Gastrocnemius medialis (tissue), 4 donors: ENCODE results near the gene AKAP13. TPM values are rescaled to one million over a fixed set of nuclear protein-coding genes. Genes with fewer than 3 reads are reported as not detected.

ENCODE experiments used
- ATAC-seq, 2 donors: fragments of 150-250 bp; one replicate each; pipeline ENCODE4 v1.9.1; 2016
- DNase-seq, 2 donors: peaks; one replicate each; pipeline ENCODE4 v3.0.0-alpha.2; 2019
- H3K27ac ChIP-seq, 4 donors: fragments of 200-600 bp; sonication (generic); 1 replicate in 1 of 4; 2 replicates in 3 of 4; pipeline ENCODE4 v1.5.1; 2016 to 2018; ENCODE audit warnings: mild to moderate bottlenecking in 2 of 4, moderate library complexity in 1 of 4
- H3K27me3 ChIP-seq, 3 donors: fragments of 200-600 bp; sonication (generic) in 2 of 3; 1 replicate in 1 of 3; 2 replicates in 2 of 3; pipeline versions ENCODE4 v1.5.1 to v1.6.0; 2016 to 2019; ENCODE audit warnings: mild to moderate bottlenecking in 1 of 3, moderate library complexity in 1 of 3
- H3K36me3 ChIP-seq, 2 donors: fragments of 200-600 bp; sonication (generic) in 1 of 2; one replicate each; pipeline ENCODE4 v1.5.1; 2017 to 2018
- H3K4me1 ChIP-seq, 2 donors: fragments of 200-600 bp; sonication (generic) in 1 of 2; one replicate each; pipeline ENCODE4 v1.5.1; 2016 to 2017; ENCODE audit warnings: mild to moderate bottlenecking in 2 of 2
- H3K4me3 ChIP-seq, 4 donors: fragments of 200-600 bp; sonication (generic) in 3 of 4; 1 replicate in 1 of 4; 2 replicates in 3 of 4; pipeline ENCODE4 v1.5.1; 2016 to 2019; ENCODE audit warnings: mild to moderate bottlenecking in 2 of 4
- H3K9me3 ChIP-seq, 3 donors: fragments of 200-600 bp; sonication (generic) in 2 of 3; 1 replicate in 1 of 3; 2 replicates in 2 of 3; pipeline ENCODE4 v1.5.1; 2016 to 2019
- POLR2A ChIP-seq, 2 donors: fragments of 450-650 bp; IDR thresholded peaks; one replicate each; pipeline ENCODE4 v1.6.1; 2017; ENCODE audit warnings: antibody characterized with exemption in 2 of 2, mild to moderate bottlenecking in 2 of 2, moderate library complexity in 2 of 2
- in situ Hi-C, 4 donors: fragments of 200-750 bp; cut with MboI; loops; one replicate each; pipeline versions ENCODE4 v1.15.0 to v1.8.0; 2017; ENCODE audit warnings: low sequenced_read_pairs in 4 of 4
- intact Hi-C: fragments of 100-400 bp; cut with DNase I; formaldehyde crosslinking; loops from one replicate; pipeline ENCODE4 v1.15.1; 2023; ENCODE audit warnings: low total_unique reads
- total RNA-seq, 4 donors: library from RNA; depleted of rRNA; stranded (reverse); fragments of >200 nt; gene quantifications; one replicate each; pipeline versions ENCODE4 v1.1.0 to v1.2.3, GENCODE V29; 2016
- TF ChIP-seq, protein P1 (sequence below), 5 experiments: fragments of 450-650 bp in 3 of 5; fragments of 200-600 bp in 2 of 5; sonication (generic) in 2 of 5; IDR thresholded peaks in 4 of 5; conservative IDR thresholded peaks in 1 of 5; 1 replicate in 4 of 5; 2 replicates in 1 of 5; pipeline ENCODE4 v1.5.1; 2016 to 2019; ENCODE audit warnings: antibody characterized with exemption in 5 of 5, mild to moderate bottlenecking in 3 of 5, moderate library complexity in 3 of 5

The AKAP13 gene
- total RNA-seq, 4 donors from 2014 or later, result 127 to 481 (median 172) TPM

GRCh38 chr15:85633859-85634258 lies 253.5 kb downstream of the AKAP13 start:
- DNase-seq, result no peak
- Histone ChIP-seq H3K9me3 (no peaks in the 10 kb centered on the region), H3K4me3 (no peak overlapping the region), H3K4me1 (peaks cover 52 to 58% of the 10 kb centered on the region in 2 donors), H3K27ac (peak overlapping the region in 1 of 4 donors; percentile 35), H3K27me3 (no peaks in the 10 kb centered on the region), H3K36me3 (no peaks in the 10 kb centered on the region)
- intact Hi-C loops (no loop called here), in situ Hi-C loops (no loop called here)
- no peak for ATAC-seq
- no peak for TF ChIP-seq POLR2A (IDR thresholded peaks at IDR 0.05)
- TF ChIP-seq, protein P1, sequence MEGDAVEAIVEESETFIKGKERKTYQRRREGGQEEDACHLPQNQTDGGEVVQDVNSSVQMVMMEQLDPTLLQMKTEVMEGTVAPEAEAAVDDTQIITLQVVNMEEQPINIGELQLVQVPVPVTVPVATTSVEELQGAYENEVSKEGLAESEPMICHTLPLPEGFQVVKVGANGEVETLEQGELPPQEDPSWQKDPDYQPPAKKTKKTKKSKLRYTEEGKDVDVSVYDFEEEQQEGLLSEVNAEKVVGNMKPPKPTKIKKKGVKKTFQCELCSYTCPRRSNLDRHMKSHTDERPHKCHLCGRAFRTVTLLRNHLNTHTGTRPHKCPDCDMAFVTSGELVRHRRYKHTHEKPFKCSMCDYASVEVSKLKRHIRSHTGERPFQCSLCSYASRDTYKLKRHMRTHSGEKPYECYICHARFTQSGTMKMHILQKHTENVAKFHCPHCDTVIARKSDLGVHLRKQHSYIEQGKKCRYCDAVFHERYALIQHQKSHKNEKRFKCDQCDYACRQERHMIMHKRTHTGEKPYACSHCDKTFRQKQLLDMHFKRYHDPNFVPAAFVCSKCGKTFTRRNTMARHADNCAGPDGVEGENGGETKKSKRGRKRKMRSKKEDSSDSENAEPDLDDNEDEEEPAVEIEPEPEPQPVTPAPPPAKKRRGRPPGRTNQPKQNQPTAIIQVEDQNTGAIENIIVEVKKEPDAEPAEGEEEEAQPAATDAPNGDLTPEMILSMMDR (IDR thresholded peaks at IDR 0.05 in 4 of 5, conservative IDR thresholded peaks at IDR 0.05 in 1 of 5), result no peak

DNA sequence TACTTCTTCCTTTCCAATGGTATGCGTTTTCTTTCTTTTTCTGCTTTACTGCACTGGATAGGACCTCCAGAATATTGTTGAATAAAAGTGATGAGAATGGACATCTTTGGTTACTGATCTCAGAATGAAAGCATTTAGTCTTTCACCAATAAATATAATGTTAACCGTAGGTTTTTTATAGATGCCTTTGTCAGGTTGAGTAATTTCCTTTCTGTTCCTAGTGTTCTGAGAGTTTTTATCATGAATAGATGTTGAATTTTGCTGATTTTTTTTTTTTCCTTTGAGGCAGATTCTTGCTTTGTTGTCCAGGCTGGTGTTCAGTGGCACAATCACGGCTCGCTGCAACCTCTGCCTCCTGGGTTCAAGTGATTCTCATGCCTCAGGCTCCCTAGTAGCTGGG lies 255.9 kb downstream of the AKAP13 start:
- H3K27ac ChIP-seq, result peak overlapping the region in 1 of 4 donors; percentile 24
- in situ Hi-C loops (no loop called here), intact Hi-C loops (no loop called here)
- no peak for TF ChIP-seq POLR2A (IDR thresholded peaks at IDR 0.05)
- TF ChIP-seq, protein P1 (IDR thresholded peaks at IDR 0.05 in 4 of 5, conservative IDR thresholded peaks at IDR 0.05 in 1 of 5), result no peak
- no peak for ATAC-seq
- no peak for DNase-seq
- peaks cover 0 to 10% of the 10 kb centered on the region in 2 donors for H3K36me3 ChIP-seq
- no peaks in the 10 kb centered on the region for H3K9me3 ChIP-seq
- peaks cover 65 to 66% of the 10 kb centered on the region in 2 donors for H3K4me1 ChIP-seq
- H3K4me3 ChIP-seq, result no peak overlapping the region
- H3K27me3 ChIP-seq, result no peaks in the 10 kb centered on the region

DNA sequence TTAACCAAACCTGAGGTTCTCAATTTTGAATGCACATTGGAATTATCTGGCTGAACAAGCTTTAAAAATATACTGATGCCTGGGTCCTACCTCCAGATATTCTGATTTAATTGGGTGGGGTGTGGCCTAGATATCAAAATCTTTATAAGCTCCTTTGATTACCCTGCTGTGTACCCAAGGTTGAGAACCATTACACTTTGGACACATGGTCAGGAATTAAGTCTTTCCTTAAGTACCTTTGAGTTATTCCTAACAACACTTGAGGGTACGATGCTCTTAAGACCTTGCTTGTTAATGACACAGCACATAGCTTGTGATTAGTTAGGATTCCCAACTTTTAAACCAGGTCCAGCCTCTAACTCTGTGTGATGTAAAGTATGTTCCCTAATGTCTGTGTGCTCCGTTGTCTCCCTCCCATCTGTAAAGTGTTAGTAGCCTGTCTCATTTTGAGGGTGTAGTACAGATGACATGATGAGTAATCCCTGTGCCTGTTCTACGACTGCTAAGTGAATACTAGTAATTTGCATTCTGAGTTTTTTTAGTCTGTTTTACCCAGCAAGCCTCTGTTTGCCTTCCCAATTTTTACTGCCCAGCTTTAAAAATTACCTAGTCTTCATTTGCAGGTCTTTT lies 259.5 kb downstream of the AKAP13 start:
- DNase-seq (no peak), ATAC-seq (no peak)
- peak overlapping the region; percentile 6 to 71 (median 49) for H3K27ac ChIP-seq
- no peak for TF ChIP-seq POLR2A (IDR thresholded peaks at IDR 0.05)
- no peaks in the 10 kb centered on the region for H3K27me3 ChIP-seq
- intact Hi-C loops, result no loop called here
- peaks cover 0 to 10% of the 10 kb centered on the region in 2 donors for H3K36me3 ChIP-seq
- H3K9me3 ChIP-seq, result no peaks in the 10 kb centered on the region
- H3K4me3 ChIP-seq, result no peak overlapping the region
- in situ Hi-C loops, result no loop called here
- H3K4me1 ChIP-seq, result peaks cover 70 to 83% of the 10 kb centered on the region in 2 donors

DNA sequence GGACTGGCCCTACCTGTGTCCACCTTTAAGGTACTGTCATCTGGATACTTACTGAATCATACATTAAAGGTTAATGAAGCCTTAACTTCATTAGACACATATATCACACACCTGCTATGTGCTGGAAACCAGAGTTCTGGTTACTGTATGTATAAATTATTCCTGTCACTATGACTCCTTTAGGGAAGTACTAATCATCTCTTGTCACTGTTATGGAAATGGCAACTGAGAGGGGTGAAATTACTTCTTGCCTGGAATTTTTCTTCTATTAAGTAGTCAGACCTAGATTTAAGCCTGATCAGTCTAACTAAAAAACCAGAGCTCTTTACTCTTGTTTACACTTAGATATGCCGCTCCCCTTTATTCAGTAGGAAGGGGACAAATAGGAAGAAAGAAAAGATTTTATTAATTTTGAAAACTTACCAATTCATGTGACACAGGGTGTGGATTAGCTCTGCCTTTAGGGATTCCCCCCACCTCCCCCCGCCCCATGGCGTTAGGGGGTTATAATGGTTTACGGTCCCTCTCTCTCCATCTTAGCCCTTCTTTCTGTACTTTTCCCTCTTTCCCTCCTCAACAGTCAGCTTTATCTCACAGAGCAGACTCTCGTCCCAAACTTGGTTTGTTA lies 261.8 kb downstream of the AKAP13 start:
- H3K27me3 ChIP-seq, result no peaks in the 10 kb centered on the region
- peaks cover 0 to 24% of the 10 kb centered on the region in 2 donors for H3K36me3 ChIP-seq
- H3K9me3 ChIP-seq, result no peaks in the 10 kb centered on the region
- peak overlapping the region; percentile 23 to 39 (median 33) for H3K4me3 ChIP-seq
- ATAC-seq, result peak; percentile 29 to 30
- TF ChIP-seq POLR2A (IDR thresholded peaks at IDR 0.05), result no peak
- TF ChIP-seq, protein P1 (IDR thresholded peaks at IDR 0.05 in 4 of 5, conservative IDR thresholded peaks at IDR 0.05 in 1 of 5), result no peak
- in situ Hi-C loops, result no loop called here
- intact Hi-C loops, result no loop called here
- peaks cover 65 to 73% of the 10 kb centered on the region in 2 donors for H3K4me1 ChIP-seq
- peak overlapping the region; percentile 68 to 85 (median 80) for H3K27ac ChIP-seq
- DNase-seq, result no peak

DNA sequence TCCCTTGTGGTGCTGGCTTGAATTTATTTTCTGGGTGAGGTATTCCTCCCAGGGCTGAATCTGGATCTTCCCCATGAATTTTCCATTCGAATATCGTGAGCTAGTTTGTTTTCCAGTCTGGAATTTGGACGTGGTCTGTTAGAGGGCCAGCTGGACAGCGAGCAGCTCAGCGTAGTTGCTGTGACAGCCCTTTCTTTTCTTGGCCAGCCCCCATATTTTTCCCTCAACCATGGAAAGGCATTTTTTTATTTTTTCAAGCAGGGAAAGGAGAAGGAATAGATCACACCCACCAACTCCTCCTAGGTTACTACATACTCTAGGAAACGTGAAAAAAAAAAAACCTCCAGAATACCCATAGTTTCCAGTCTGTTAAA lies 262.3 kb downstream of the AKAP13 start:
- in situ Hi-C loops (no loop called here), intact Hi-C loops (no loop called here)
- no peaks in the 10 kb centered on the region for H3K9me3 ChIP-seq
- ATAC-seq (peak; percentile 71 to 78), DNase-seq (peak; percentile 32 to 64)
- peaks cover 0 to 27% of the 10 kb centered on the region in 2 donors for H3K36me3 ChIP-seq
- H3K27ac ChIP-seq, result peak overlapping the region; percentile 68 to 85 (median 80)
- TF ChIP-seq, protein P1 (IDR thresholded peaks at IDR 0.05 in 4 of 5, conservative IDR thresholded peaks at IDR 0.05 in 1 of 5), result no peak
- TF ChIP-seq POLR2A (IDR thresholded peaks at IDR 0.05), result peak in 1 of 2 donors; percentile 25
- H3K4me3 ChIP-seq, result peak overlapping the region; percentile 23 to 39 (median 33)
- peaks cover 65 to 68% of the 10 kb centered on the region in 2 donors for H3K4me1 ChIP-seq
- H3K27me3 ChIP-seq, result no peaks in the 10 kb centered on the region
